Uterus (tissue), 4 donors: ENCODE data around the gene STK32C. TPM values are rescaled to one million over a fixed set of nuclear protein-coding genes. Genes with fewer than 3 reads are reported as not detected.

Experiments used
- DNase-seq, 2 donors: peaks; one replicate each; pipeline ENCODE4 v3.0.0-alpha.2; 2019 to 2020
- H3K27ac ChIP-seq, 2 donors: fragments of 200-600 bp; sonication (generic); 1 replicate in 1 of 2; 2 replicates in 1 of 2; pipeline ENCODE4 v1.5.1; 2016 to 2018
- H3K27me3 ChIP-seq, 2 donors: fragments of 200-600 bp; sonication (generic); one replicate each; pipeline ENCODE4 v1.5.1; 2018 to 2019; ENCODE audit warnings: control low read depth in 1 of 2
- H3K36me3 ChIP-seq, 2 donors: fragments of 200-600 bp; sonication (generic); one replicate each; pipeline ENCODE4 v1.5.1; 2019; ENCODE audit warnings: control low read depth in 1 of 2
- H3K4me1 ChIP-seq, 2 donors: fragments of 200-600 bp; sonication (generic); one replicate each; pipeline ENCODE4 v1.5.1; 2018 to 2019; ENCODE audit warnings: control low read depth in 1 of 2
- H3K4me3 ChIP-seq, 2 donors: fragments of 200-600 bp; sonication (generic); 1 replicate in 1 of 2; 2 replicates in 1 of 2; pipeline ENCODE4 v1.5.1; 2018 to 2019; ENCODE audit warnings: mild to moderate bottlenecking in 1 of 2
- H3K9me3 ChIP-seq, 2 donors: fragments of 200-600 bp; sonication (generic); one replicate each; pipeline ENCODE4 v1.5.1; 2019; ENCODE audit warnings: control low read depth in 1 of 2
- POLR2A ChIP-seq, 2 donors: fragments of 450-650 bp; IDR thresholded peaks; one replicate each; pipeline ENCODE4 v1.6.1; 2016; ENCODE audit warnings: antibody characterized with exemption in 2 of 2, mild to moderate bottlenecking in 1 of 2, moderate library complexity in 1 of 2
- intact Hi-C: fragments of 100-400 bp; cut with DNase I; formaldehyde crosslinking; loops from one replicate; pipeline ENCODE4 v1.15.1; 2023; ENCODE audit warnings: low total_unique reads
- total RNA-seq, 4 donors: library from RNA; depleted of rRNA in 3 of 4; stranded (reverse); fragments of >200 nt in 3 of 4; gene quantifications; one replicate each; pipeline versions ENCODE4 v1.1.0 to v1.2.4, GENCODE V29; 2014 to 2023
- TF ChIP-seq, protein P1 (sequence below), 4 experiments: fragments of 200-600 bp in 2 of 4; fragments of 450-650 bp in 2 of 4; sonication (generic) in 2 of 4; IDR thresholded peaks; one replicate each; pipeline ENCODE4 v1.5.1; 2016 to 2019; ENCODE audit warnings: antibody characterized with exemption in 4 of 4, mild to moderate bottlenecking in 2 of 4, moderate library complexity in 1 of 4
- donor health status: DM: yes; HTN: yes; CAD: no.

The STK32C gene
- total RNA-seq, 4 donors from 2014 or later, result 0.51 to 17.2 (median 3.2) TPM

DNA sequence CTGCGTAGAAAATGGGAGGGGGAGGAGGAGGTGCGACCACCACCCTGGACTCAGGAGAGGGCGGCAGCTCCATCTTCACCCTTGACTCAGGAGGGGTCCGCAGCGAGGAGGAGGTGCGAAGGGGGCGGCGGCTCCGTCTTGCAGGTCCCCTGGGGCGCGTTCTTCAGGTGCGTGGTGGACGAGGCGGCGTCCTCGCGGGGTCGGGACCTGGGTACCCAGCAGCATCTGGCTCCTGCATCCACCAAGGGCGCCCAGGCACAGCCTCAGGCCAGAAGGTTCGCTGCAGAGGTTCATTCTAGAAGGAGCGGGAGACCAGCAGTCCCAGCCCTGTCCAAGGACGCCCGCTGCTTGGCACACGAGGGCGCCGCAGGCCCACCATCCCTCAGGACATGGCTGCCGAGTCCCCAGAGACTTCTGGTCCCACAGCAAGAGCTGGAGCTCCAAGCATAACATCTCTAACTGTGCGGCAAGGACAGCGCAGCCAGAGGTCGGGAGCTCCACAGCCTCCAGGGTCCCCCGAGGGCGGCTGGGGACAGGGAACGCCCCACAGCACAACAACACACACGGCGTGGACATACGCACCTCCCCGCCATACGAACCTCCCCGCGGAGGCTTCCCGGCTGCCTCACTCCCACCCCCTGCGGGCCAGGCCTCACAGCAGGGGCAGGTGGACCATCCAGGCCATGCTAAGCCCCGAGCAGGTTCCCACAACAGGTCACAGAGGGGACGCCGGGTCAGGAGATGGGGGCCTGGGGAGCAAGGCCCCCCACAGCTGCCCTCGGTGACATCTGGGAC, 137.8 kb downstream of the STK32C start:
- Histone ChIP-seq H3K27me3 (no peaks in the 10 kb centered on the region), H3K4me1 (no peaks in the 10 kb centered on the region), H3K36me3 (no peaks in the 10 kb centered on the region), H3K27ac (no peak overlapping the region), H3K4me3 (no peak overlapping the region), H3K9me3 (no peaks in the 10 kb centered on the region)
- DNase-seq, result no peak
- TF ChIP-seq, protein P1, sequence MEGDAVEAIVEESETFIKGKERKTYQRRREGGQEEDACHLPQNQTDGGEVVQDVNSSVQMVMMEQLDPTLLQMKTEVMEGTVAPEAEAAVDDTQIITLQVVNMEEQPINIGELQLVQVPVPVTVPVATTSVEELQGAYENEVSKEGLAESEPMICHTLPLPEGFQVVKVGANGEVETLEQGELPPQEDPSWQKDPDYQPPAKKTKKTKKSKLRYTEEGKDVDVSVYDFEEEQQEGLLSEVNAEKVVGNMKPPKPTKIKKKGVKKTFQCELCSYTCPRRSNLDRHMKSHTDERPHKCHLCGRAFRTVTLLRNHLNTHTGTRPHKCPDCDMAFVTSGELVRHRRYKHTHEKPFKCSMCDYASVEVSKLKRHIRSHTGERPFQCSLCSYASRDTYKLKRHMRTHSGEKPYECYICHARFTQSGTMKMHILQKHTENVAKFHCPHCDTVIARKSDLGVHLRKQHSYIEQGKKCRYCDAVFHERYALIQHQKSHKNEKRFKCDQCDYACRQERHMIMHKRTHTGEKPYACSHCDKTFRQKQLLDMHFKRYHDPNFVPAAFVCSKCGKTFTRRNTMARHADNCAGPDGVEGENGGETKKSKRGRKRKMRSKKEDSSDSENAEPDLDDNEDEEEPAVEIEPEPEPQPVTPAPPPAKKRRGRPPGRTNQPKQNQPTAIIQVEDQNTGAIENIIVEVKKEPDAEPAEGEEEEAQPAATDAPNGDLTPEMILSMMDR (IDR thresholded peaks at IDR 0.05), result no peak
- TF ChIP-seq POLR2A (IDR thresholded peaks at IDR 0.05), result no peak
- intact Hi-C loops, result no loop called here

DNA sequence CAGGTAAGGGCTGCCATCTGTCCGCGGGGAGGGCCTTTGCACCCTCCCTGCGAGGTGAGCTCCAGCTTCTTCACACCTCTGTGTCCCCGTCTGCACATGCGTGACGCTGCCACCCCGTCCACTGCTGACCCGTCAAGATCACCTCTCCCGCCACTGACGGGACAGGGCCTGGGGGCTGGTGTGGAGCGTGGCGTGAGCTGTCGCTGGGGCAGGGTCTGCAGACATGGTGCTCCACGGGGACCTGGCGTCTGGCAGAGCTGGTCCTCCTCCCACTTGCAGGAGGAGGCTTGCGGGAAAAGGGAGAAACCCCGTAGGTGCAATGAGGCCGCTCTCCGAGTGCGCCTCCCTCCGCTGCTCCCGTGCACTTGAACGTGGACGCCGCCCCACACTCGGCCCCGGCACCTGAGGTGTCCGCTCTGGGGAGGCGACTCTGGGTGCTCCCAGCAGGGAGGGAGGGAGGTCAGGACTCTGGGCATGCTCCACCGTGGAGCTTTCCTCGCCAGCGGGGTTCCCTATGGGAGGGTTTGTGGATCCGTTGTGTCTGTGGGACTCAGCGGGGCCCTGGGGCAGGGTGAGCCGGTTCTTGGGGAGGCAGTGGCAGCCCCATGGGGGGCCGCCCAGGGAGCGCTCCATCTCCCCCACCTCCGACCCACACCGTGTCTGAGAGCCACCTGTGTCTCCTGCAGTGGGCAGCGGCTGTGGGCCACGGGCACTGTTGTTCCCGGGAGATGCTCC, 138.6 kb downstream of the STK32C start:
- intact Hi-C loops, result no loop called here
- TF ChIP-seq, protein P1 (IDR thresholded peaks at IDR 0.05), result no peak
- no peak for TF ChIP-seq POLR2A (IDR thresholded peaks at IDR 0.05)
- H3K36me3 ChIP-seq, result no peaks in the 10 kb centered on the region
- no peaks in the 10 kb centered on the region for H3K9me3 ChIP-seq
- H3K4me1 ChIP-seq, result no peaks in the 10 kb centered on the region
- no peak overlapping the region for H3K27ac ChIP-seq
- no peak for DNase-seq
- no peak overlapping the region for H3K4me3 ChIP-seq
- no peaks in the 10 kb centered on the region for H3K27me3 ChIP-seq

DNA sequence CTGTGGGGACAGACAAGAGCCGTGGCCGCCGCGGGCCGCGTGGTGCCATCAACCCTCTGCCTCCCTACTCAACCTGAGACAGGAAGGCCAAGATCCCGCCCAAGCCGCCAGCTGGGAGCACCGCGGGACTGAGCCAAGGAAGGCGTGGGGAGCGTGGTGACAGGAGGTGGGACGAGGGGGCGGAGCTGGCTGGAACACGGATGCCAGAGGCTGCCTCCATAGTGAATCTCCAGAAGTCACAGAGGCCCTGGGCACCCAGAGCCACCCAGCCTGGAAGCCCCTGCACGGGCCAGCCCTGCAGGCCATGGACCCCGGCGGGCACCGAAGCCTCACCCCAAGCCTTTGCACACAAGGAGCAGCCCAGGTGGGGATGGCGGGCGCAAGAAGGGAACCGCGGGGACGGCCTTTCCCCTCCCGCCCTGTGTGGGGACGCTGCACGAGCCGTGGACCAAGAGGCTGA, 139.1 kb downstream of the STK32C start:
- Histone ChIP-seq H3K27ac (no peak overlapping the region), H3K9me3 (no peaks in the 10 kb centered on the region), H3K27me3 (no peaks in the 10 kb centered on the region), H3K4me1 (no peaks in the 10 kb centered on the region), H3K36me3 (no peaks in the 10 kb centered on the region), H3K4me3 (no peak overlapping the region)
- DNase-seq, result no peak
- intact Hi-C loops, result no loop called here
- TF ChIP-seq POLR2A (IDR thresholded peaks at IDR 0.05), result no peak
- TF ChIP-seq, protein P1 (IDR thresholded peaks at IDR 0.05), result no peak

DNA sequence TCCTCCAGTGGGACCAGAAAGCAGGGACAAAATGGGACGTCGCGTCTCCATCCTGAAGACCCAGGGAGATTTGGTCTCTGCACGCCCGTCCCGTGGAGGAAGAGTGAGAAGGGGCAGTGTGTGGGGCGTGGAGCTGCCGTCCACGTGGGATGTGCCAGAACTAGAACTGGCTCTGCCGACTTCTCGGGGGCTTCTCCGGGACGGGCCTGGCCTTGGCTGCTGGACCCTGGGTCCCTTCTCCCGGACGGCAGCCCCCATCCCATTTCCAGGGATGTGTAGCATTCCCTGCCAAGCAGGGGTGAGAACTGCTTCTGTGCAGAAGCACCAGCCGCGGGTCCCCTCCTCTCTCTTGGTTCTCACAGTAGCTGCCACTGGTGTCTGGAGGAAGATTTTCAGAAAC, 139.8 kb downstream of the STK32C start:
- H3K36me3 ChIP-seq, result no peaks in the 10 kb centered on the region
- DNase-seq, result no peak
- H3K27me3 ChIP-seq, result no peaks in the 10 kb centered on the region
- no peaks in the 10 kb centered on the region for H3K4me1 ChIP-seq
- H3K27ac ChIP-seq, result no peak overlapping the region
- H3K9me3 ChIP-seq, result no peaks in the 10 kb centered on the region
- H3K4me3 ChIP-seq, result no peak overlapping the region
- TF ChIP-seq, protein P1 (IDR thresholded peaks at IDR 0.05), result no peak
- TF ChIP-seq POLR2A (IDR thresholded peaks at IDR 0.05), result no peak
- intact Hi-C loops, result no loop called here
